SH-SY5Y (cell line): Measurements from ENCODE around the gene GTF2A1.

Experiments
- GATA2 ChIP-seq: IDR thresholded peaks from 2 replicates; pipeline ENCODE4 v1.6.1; 2011; ENCODE audit warnings: mild to moderate bottlenecking, low read depth, low read length
- GATA3 ChIP-seq: IDR thresholded peaks from 2 replicates; pipeline ENCODE4 v1.6.1; 2011; ENCODE audit warnings: low read depth, mild to moderate bottlenecking, low read length, moderate library complexity

- TF ChIP-seq GATA2 = no peak
- TF ChIP-seq GATA3 = no peak
These were observed 41.1 kb downstream of the GTF2A1 start for GRCh38 chr14:81179631-81180030.
